ENCODE measurements around the gene GPR158. TPM values are rescaled to one million over a fixed set of nuclear protein-coding genes. Genes with fewer than 3 reads are reported as not detected.

GPR158 gene
- total and polyA plus RNA-seq, 11 donors, result 0.05 TPM; not detected in 9

DNA sequence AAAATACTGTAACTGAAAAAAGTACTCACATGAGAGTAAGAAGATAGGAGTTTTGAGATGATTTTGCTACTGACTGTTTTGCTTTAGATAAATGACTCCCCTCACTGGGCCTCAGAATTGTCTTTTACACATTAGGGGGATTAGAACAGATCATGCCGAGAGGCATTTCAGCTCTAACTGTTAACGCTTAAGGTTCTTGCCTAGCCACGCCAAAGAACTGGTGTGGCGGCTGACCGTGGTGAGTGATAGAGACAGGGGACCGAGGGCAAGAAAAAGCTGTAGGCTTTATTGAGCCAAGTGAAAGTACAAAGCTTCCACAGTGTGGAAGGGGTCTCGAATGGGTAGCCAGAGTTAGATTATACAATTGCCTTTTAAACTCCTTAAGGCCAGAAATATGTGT is 390.8 kb downstream of the GPR158 start:
- Histone ChIP-seq H3K4me1 (no peaks in the 10 kb centered on the region), H3K27me3 (no peaks in the 10 kb centered on the region), H3K4me3 (no peak overlapping the region), H3K36me3 (no peaks in the 10 kb centered on the region), H3K9me3 (no peaks in the 10 kb centered on the region), H3K27ac (no peak overlapping the region)
- DNase-seq (no peak), ATAC-seq (no peak)
- 47 to 59% (median 53%) methylated on average over 7 of the region's 7 CpGs for WGBS, 4 donors
- intact Hi-C loops (cut with DNase I), result no loop called here
- TF ChIP-seq POLR2A (IDR thresholded peaks at IDR 0.05), result no peak
- TF ChIP-seq, protein P1, sequence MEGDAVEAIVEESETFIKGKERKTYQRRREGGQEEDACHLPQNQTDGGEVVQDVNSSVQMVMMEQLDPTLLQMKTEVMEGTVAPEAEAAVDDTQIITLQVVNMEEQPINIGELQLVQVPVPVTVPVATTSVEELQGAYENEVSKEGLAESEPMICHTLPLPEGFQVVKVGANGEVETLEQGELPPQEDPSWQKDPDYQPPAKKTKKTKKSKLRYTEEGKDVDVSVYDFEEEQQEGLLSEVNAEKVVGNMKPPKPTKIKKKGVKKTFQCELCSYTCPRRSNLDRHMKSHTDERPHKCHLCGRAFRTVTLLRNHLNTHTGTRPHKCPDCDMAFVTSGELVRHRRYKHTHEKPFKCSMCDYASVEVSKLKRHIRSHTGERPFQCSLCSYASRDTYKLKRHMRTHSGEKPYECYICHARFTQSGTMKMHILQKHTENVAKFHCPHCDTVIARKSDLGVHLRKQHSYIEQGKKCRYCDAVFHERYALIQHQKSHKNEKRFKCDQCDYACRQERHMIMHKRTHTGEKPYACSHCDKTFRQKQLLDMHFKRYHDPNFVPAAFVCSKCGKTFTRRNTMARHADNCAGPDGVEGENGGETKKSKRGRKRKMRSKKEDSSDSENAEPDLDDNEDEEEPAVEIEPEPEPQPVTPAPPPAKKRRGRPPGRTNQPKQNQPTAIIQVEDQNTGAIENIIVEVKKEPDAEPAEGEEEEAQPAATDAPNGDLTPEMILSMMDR (IDR thresholded peaks at IDR 0.05), result no peak

DNA sequence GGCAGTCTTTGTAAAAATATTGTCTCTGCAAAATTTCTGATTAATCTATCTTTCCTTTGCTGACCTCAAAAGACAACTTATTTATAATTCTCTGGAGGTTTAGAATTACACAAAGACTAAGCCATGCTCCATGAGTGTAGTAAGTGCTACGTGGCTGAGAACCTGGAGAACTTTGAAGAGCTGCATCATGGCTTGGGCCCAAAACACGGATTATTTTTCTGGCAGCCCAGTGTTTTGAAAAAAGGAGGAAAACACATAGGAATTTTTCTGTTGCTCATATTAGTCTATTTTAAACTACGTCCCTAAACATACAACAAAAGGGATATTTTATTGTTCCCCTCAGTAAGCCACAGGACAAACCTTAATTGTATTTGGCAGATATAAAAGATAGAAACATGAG is 398.5 kb downstream of the GPR158 start:
- TF ChIP-seq POLR2A (IDR thresholded peaks at IDR 0.05), result no peak
- TF ChIP-seq, protein P1 (IDR thresholded peaks at IDR 0.05), result no peak
- 64 to 73% (median 70%) methylated on average over 3 of the region's 3 CpGs for WGBS, 4 donors
- intact Hi-C loops (cut with DNase I), result no loop called here
- Histone ChIP-seq H3K27ac (no peak overlapping the region), H3K27me3 (no peaks in the 10 kb centered on the region), H3K4me1 (no peaks in the 10 kb centered on the region), H3K36me3 (no peaks in the 10 kb centered on the region), H3K9me3 (no peaks in the 10 kb centered on the region), H3K4me3 (no peak overlapping the region)
- DNase-seq (no peak), ATAC-seq (no peak)

DNA sequence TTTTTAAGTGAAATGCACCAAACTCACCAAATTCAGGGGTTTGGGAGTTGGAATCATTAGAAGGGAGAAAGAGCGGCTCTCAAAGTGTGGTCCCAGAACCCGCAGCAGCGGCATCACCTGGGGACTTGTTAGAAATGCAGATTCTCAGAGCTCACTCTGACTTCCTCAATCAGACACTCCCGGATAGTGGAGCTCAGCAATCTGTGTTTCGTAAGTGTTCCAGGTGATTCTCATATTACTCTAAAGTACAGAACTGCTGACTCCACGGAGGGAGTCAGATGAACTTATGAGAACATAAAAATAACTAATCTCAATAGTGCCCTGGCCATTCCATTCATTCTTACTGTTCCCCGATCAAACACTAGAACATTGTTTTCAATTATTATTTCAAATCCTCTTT is 400.5 kb downstream of the GPR158 start:
- no peaks in the 10 kb centered on the region for H3K9me3 ChIP-seq
- ATAC-seq, result no peak
- no peak overlapping the region for H3K27ac ChIP-seq
- intact Hi-C loops (cut with DNase I), result no loop called here
- no peak overlapping the region for H3K4me3 ChIP-seq
- WGBS, 4 donors, result 58 to 65% (median 62%) methylated on average over 7 of the region's 7 CpGs
- DNase-seq, result no peak
- H3K27me3 ChIP-seq, result no peaks in the 10 kb centered on the region
- no peaks in the 10 kb centered on the region for H3K4me1 ChIP-seq
- TF ChIP-seq, protein P1 (IDR thresholded peaks at IDR 0.05), result no peak
- TF ChIP-seq POLR2A (IDR thresholded peaks at IDR 0.05), result no peak
- no peaks in the 10 kb centered on the region for H3K36me3 ChIP-seq

DNA sequence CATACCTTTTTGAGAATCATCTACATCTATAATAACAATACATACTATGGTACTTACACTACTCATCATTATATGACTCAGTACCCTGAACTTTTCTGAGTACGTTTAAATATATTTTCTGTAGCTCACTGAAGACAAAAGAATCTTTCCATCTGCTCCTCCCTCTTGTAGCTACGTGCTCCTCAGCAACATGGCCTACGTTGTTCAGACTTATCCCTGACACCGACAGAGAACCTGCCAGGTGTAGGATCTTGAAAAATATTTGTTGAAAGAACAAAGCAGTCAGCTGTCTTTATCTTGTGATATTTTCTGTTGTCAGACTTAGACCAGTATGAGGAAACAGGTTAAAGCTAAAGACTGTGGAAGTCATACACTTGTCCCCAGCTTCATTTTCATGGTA is 403.3 kb downstream of the GPR158 start:
- whole genome bisulfite sequencing, 4 donors, result 68 to 73% (median 72%) methylated on average over 4 of the region's 4 CpGs
- no peak for ATAC-seq

More for the DNA sequence above, 403.3 kb downstream of the GPR158 start:
- TF ChIP-seq, protein P1 (IDR thresholded peaks at IDR 0.05), result no peak
- no peak for TF ChIP-seq POLR2A (IDR thresholded peaks at IDR 0.05)
- Histone ChIP-seq H3K4me3 (no peak overlapping the region), H3K27me3 (no peaks in the 10 kb centered on the region), H3K9me3 (no peaks in the 10 kb centered on the region), H3K36me3 (no peaks in the 10 kb centered on the region), H3K4me1 (no peaks in the 10 kb centered on the region), H3K27ac (no peak overlapping the region)
- intact Hi-C loops (cut with DNase I), result no loop called here
- DNase-seq, result no peak
